H9 (cell line): Measurements from ENCODE around the gene ARMC12. TPM values are rescaled to one million over a fixed set of nuclear protein-coding genes. Genes with fewer than 3 reads are reported as not detected.
"Not testable (repeated sequence)": the region's sequence is repeated elsewhere in the genome, so short reads cannot be mapped to it uniquely, and the experiment has no call there.

Experiments
- DNase-seq: peaks from one replicate; pipeline ENCODE4 v3.0.0-alpha.2; 2017
- H2AFZ ChIP-seq: one replicate; pipeline ENCODE4 v1.6.1; 2013; ENCODE audit warnings: mild to moderate bottlenecking, low read length, control low read depth, moderate library complexity
- H2AK5ac ChIP-seq: 2 replicates; pipeline ENCODE4 v1.6.1; 2013; ENCODE audit warnings: low read length, control low read depth, mixed read lengths; ENCODE audit not compliant: insufficient read length
- H2BK120ac ChIP-seq: one replicate; pipeline ENCODE4 v1.6.1; 2013; ENCODE audit warnings: low read depth, mild to moderate bottlenecking, low read length, control low read depth, inconsistent platforms; ENCODE audit not compliant: poor library complexity, severe bottlenecking
- H2BK12ac ChIP-seq: 2 replicates; pipeline ENCODE4 v1.6.1; 2013; ENCODE audit warnings: low read length, control low read depth, mixed read lengths, low read depth; ENCODE audit not compliant: insufficient read length
- H2BK15ac ChIP-seq: 2 replicates; pipeline ENCODE4 v1.6.1; 2013; ENCODE audit warnings: low read depth, low read length, control low read depth
- H2BK20ac ChIP-seq: one replicate; pipeline ENCODE4 v1.6.1; 2013; ENCODE audit warnings: low read depth, mild to moderate bottlenecking, low read length, control low read depth, inconsistent platforms; ENCODE audit not compliant: poor library complexity, severe bottlenecking
- H2BK5ac ChIP-seq: 2 replicates; pipeline ENCODE4 v1.6.1; 2013; ENCODE audit warnings: low read length, control low read depth, mixed read lengths; ENCODE audit not compliant: insufficient read length
- H3K14ac ChIP-seq: 2 replicates; pipeline ENCODE4 v1.6.1; 2013; ENCODE audit warnings: low read length, control low read depth; ENCODE audit not compliant: insufficient read depth
- H3K18ac ChIP-seq: 2 replicates; pipeline ENCODE4 v1.6.1; 2013; ENCODE audit warnings: low read depth, mild to moderate bottlenecking, mixed read lengths, low read length, control low read depth; ENCODE audit not compliant: insufficient read length
- H3K23ac ChIP-seq: 2 replicates; pipeline ENCODE4 v1.6.1; 2013; ENCODE audit warnings: low read length, control low read depth, mixed read lengths, low read depth; ENCODE audit not compliant: insufficient read length
- H3K23me2 ChIP-seq: 2 replicates; pipeline ENCODE4 v1.6.1; 2013; ENCODE audit warnings: low read depth, mild to moderate bottlenecking, mixed read lengths, low read length, control low read depth; ENCODE audit not compliant: insufficient read length, poor library complexity, severe bottlenecking
- H3K27ac ChIP-seq: 2 replicates; pipeline ENCODE4 v1.5.1; 2013; ENCODE audit warnings: low read length, control low read depth, mixed read lengths, low read depth; ENCODE audit not compliant: insufficient read length
- H3K27me3 ChIP-seq: 2 replicates; pipeline ENCODE4 v1.6.1; 2013; ENCODE audit warnings: low read length, control low read depth, inconsistent platforms; ENCODE audit not compliant: insufficient read depth
- H3K4ac ChIP-seq: 2 replicates; pipeline ENCODE4 v1.6.1; 2013; ENCODE audit warnings: low read depth, mild to moderate bottlenecking, control low read depth, inconsistent platforms, low read length, moderate library complexity
- H3K4me1 ChIP-seq: 2 replicates; pipeline ENCODE4 v1.6.1; 2013; ENCODE audit warnings: low read length, control low read depth, inconsistent platforms; ENCODE audit not compliant: insufficient read depth
- H3K4me2 ChIP-seq: 2 replicates; pipeline ENCODE4 v1.6.1; 2013; ENCODE audit warnings: low read length, control low read depth, mixed read lengths; ENCODE audit not compliant: insufficient read length, insufficient read depth
- H3K56ac ChIP-seq: 2 replicates; pipeline ENCODE4 v1.6.1; 2013; ENCODE audit warnings: low read depth, mild to moderate bottlenecking, mixed read lengths, low read length, control low read depth; ENCODE audit not compliant: insufficient read length
- H3K79me1 ChIP-seq: 2 replicates; pipeline ENCODE4 v1.6.1; 2013; ENCODE audit warnings: low read depth, mild to moderate bottlenecking, moderate library complexity, low read length, control low read depth, inconsistent platforms; ENCODE audit not compliant: insufficient read depth, poor library complexity, severe bottlenecking
- H3K79me2 ChIP-seq: 2 replicates; pipeline ENCODE4 v1.6.1; 2013; ENCODE audit warnings: low read length, control low read depth, inconsistent platforms; ENCODE audit not compliant: insufficient read depth
- H3K9ac ChIP-seq: 2 replicates; pipeline ENCODE4 v1.6.1; 2013; ENCODE audit warnings: low read length, control low read depth, mixed read lengths; ENCODE audit not compliant: insufficient read length; ENCODE audit errors: extremely low read depth
- H3K9me3 ChIP-seq: one replicate; pipeline ENCODE4 v1.6.1; 2013; ENCODE audit warnings: low read depth, low read length, inconsistent platforms; ENCODE audit not compliant: control insufficient read depth
- H3T11ph ChIP-seq: one replicate; pipeline ENCODE4 v1.6.1; 2013; ENCODE audit warnings: mild to moderate bottlenecking, low read length, control low read depth, inconsistent platforms
- H4K20me1 ChIP-seq: one replicate; pipeline ENCODE4 v1.6.1; 2013; ENCODE audit not compliant: control insufficient read depth, insufficient read length, insufficient read depth
- H4K5ac ChIP-seq: 2 replicates; pipeline ENCODE4 v1.6.1; 2013; ENCODE audit warnings: low read depth, mild to moderate bottlenecking, mixed read lengths, low read length, control low read depth; ENCODE audit not compliant: insufficient read length
- H4K8ac ChIP-seq: replicated peaks from 2 replicates; pipeline ENCODE4 v1.6.1; 2013; ENCODE audit warnings: low read length, control low read depth, mixed read lengths, low read depth; ENCODE audit not compliant: insufficient read length
- H4K91ac ChIP-seq: 2 replicates; pipeline ENCODE4 v1.6.1; 2013; ENCODE audit warnings: low read depth, mild to moderate bottlenecking, moderate library complexity, mixed read lengths, low read length, control low read depth; ENCODE audit not compliant: insufficient read length
- H3K27ac Mint-ChIP-seq, 3 experiments: 2 replicates in 2 of 3; 3 replicates in 1 of 3; pipeline ENCODE4 v1.8.0; 2020 to 2021; ENCODE audit warnings: mixed read lengths in 3 of 3, mild to moderate bottlenecking in 1 of 3, moderate library complexity in 1 of 3
- H3K27me3 Mint-ChIP-seq: 2 replicates; pipeline ENCODE4 v1.8.0; 2021; ENCODE audit warnings: low read depth, mild to moderate bottlenecking, moderate library complexity, mixed read lengths
- H3K36me3 Mint-ChIP-seq, 3 experiments: 2 replicates in 2 of 3; 3 replicates in 1 of 3; pipeline ENCODE4 v1.8.0; 2020 to 2021; ENCODE audit warnings: low read depth in 3 of 3, mixed read lengths in 3 of 3; ENCODE audit not compliant: insufficient read depth in 1 of 3
- H3K4me1 Mint-ChIP-seq, 2 experiments: 2 replicates each; pipeline ENCODE4 v1.8.0; 2020; ENCODE audit warnings: mixed read lengths in 2 of 2
- H3K4me3 Mint-ChIP-seq, 2 experiments: 2 replicates in 1 of 2; 3 replicates in 1 of 2; pipeline ENCODE4 v1.8.0; 2020 to 2021; ENCODE audit warnings: mild to moderate bottlenecking in 2 of 2, mixed read lengths in 2 of 2, moderate library complexity in 1 of 2
- H3K9me3 Mint-ChIP-seq, 2 experiments: 2 replicates in 1 of 2; 3 replicates in 1 of 2; pipeline ENCODE4 v1.8.0; 2020; ENCODE audit warnings: mild to moderate bottlenecking in 2 of 2, mixed read lengths in 2 of 2, moderate library complexity in 1 of 2
- CTCF ChIP-seq: fragments of 200-600 bp; sonication (generic); conservative IDR thresholded peaks from 3 replicates; pipeline ENCODE4 v1.8.0; 2021; ENCODE audit warnings: antibody characterized with exemption, mild to moderate bottlenecking
- WGBS: extraction: QIAGEN DNeasy Blood & Tissue Kit; methylation state at CpG from one replicate; pipeline ENCODE4 v1.1.7; 2013; ENCODE audit warnings: missing lambda C conversion rate, low lambda C conversion rate, mixed read lengths; ENCODE audit not compliant: insufficient read length; ENCODE audit errors: extremely low coverage; 5-methylcytosine and 5-hydroxymethylcytosine counted together
- total RNA-seq: library from RNA; stranded (reverse); gene quantifications from 2 replicates; pipeline ENCODE4 v1.2.1, GENCODE V29; 2021

Gene ARMC12
- total RNA-seq, 1 experiment from 2014 or later = 1.7 TPM

- Histone ChIP-seq H2BK12ac (no peak overlapping the region), H2BK120ac (no peak overlapping the region), H3K23ac (no peak overlapping the region), H3T11ph (no peak overlapping the region), H3K4ac (no peak overlapping the region), H3K79me2 (no peaks in the 10 kb centered on the region), H3K14ac (no peak overlapping the region), H4K5ac (no peak overlapping the region), H2BK5ac (no peak overlapping the region), H2AK5ac (no peak overlapping the region), H2AFZ (no peak overlapping the region), H4K8ac (no peak overlapping the region), H3K9me3 (no peaks in the 10 kb centered on the region), H3K23me2 (no peaks in the 10 kb centered on the region), H3K9ac (no peak overlapping the region), H3K79me1 (no peaks in the 10 kb centered on the region), H3K56ac (no peak overlapping the region), H2BK20ac (no peak overlapping the region), H4K91ac (no peak overlapping the region), H4K20me1 (no peaks in the 10 kb centered on the region), H3K4me1 (no peaks in the 10 kb centered on the region), H3K18ac (no peak overlapping the region), H3K27ac (no peak overlapping the region), H3K27me3 (no peaks in the 10 kb centered on the region), H3K4me2 (no peak overlapping the region), H2BK15ac (no peak overlapping the region)
- Mint-ChIP-seq H3K4me3 (no peak overlapping the region), H3K27me3 (peaks cover 2% of the 10 kb centered on the region; the same call in 1 of the 2 replicates), H3K27ac (no peak overlapping the region), H3K36me3 (no peaks in the 10 kb centered on the region), H3K4me1 (peaks cover 0 to 5% of the 10 kb centered on the region in 2 experiments; a peak in 1 of 4 replicates), H3K9me3 (peaks cover 0 to 3% of the 10 kb centered on the region in 2 experiments; a peak in 1 of 5 replicates)
- no peak for TF ChIP-seq CTCF
- WGBS = no CpG with 5 or more reads among the region's 2 CpGs
- no peak for DNase-seq
Measured at GRCh38 chr6:35694462-35694861, 42.4 kb upstream of the ARMC12 start.

DNA sequence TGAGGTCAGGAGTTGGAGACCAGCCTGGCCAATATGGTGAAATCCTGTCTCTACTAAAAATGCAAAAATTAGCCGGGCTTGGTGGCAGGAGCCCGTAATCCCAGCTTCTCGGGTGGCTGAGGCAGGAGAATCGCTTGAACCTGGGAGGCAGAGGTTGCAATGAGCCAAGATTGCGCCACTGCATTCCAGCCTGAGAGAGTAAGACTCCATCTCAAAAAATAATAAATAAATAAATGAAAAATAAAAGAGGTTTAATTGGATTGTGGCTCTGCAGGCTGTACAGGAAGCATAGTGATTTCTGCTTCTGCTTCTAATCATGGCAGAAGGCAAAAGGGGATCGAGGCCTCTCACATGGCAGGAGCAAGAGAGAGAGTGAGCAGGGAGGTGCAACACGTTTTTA is 38.4 kb upstream of the ARMC12 start:
- not testable (repeated sequence) for H3K27ac ChIP-seq

More for the DNA sequence above, 38.4 kb upstream of the ARMC12 start:
- not testable (repeated sequence) for H3K56ac ChIP-seq, H2BK120ac ChIP-seq, H3K4me1 ChIP-seq, H3K36me3 Mint-ChIP-seq, H3K27me3 Mint-ChIP-seq, H3K14ac ChIP-seq, H3K4ac ChIP-seq, H3K27ac Mint-ChIP-seq, H3K79me2 ChIP-seq, H4K5ac ChIP-seq, H4K8ac ChIP-seq, H3K27me3 ChIP-seq, H3K9me3 Mint-ChIP-seq, H3K23ac ChIP-seq, H3K4me3 Mint-ChIP-seq, H3K9ac ChIP-seq, H3K4me1 Mint-ChIP-seq, H2BK20ac ChIP-seq, H4K91ac ChIP-seq, H3T11ph ChIP-seq, H2BK12ac ChIP-seq, H2AK5ac ChIP-seq, DNase-seq, H2BK5ac ChIP-seq, H3K23me2 ChIP-seq, H4K20me1 ChIP-seq, H3K18ac ChIP-seq, H3K4me2 ChIP-seq, H2AFZ ChIP-seq, H3K79me1 ChIP-seq, H3K9me3 ChIP-seq, H2BK15ac ChIP-seq
- no CpG with 5 or more reads among the region's 7 CpGs for WGBS
